D721Med (cell line): ENCODE measurements around the gene ST6GALNAC5.

Experiments
- DNase-seq: peaks from one replicate; pipeline ENCODE4 v3.0.0; 2011; ENCODE audit warnings: low spot score; ENCODE audit not compliant: insufficient read length
- FAIRE-seq: peaks from 2 replicates; lab custom pipeline; 2011; peaks lifted over from hg19 to GRCh38; lab: Jason Lieb, UNC
- TF ChIP-seq, protein P1 (sequence below): IDR thresholded peaks from 2 replicates; pipeline ENCODE4 v1.5.1; 2012; ENCODE audit warnings: mild to moderate bottlenecking, control low read depth; ENCODE audit not compliant: insufficient read depth; ENCODE audit errors: missing control alignments

ST6GALNAC5 gene

DNA sequence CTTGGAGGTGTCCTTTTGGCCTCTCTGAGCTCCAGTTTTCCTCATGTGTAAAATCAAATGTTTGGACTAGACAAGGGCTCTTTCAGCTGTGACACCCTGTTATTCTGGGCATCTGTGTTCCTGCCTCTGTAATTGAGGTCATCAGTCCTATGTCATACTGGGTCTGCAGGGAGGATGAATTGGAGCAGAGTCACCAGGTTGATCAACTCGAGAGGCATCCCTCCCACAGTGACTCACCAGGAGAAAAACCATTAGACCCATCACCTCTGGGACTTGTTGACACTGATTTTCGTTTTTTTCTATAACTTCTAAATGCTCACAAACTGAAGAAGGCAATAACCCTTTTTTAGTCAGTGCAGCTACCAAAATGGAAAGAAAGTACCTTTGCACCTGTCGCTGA is 82.2 kb downstream of the ST6GALNAC5 start:
- FAIRE-seq (no peak), DNase-seq (no peak)
- TF ChIP-seq, protein P1, sequence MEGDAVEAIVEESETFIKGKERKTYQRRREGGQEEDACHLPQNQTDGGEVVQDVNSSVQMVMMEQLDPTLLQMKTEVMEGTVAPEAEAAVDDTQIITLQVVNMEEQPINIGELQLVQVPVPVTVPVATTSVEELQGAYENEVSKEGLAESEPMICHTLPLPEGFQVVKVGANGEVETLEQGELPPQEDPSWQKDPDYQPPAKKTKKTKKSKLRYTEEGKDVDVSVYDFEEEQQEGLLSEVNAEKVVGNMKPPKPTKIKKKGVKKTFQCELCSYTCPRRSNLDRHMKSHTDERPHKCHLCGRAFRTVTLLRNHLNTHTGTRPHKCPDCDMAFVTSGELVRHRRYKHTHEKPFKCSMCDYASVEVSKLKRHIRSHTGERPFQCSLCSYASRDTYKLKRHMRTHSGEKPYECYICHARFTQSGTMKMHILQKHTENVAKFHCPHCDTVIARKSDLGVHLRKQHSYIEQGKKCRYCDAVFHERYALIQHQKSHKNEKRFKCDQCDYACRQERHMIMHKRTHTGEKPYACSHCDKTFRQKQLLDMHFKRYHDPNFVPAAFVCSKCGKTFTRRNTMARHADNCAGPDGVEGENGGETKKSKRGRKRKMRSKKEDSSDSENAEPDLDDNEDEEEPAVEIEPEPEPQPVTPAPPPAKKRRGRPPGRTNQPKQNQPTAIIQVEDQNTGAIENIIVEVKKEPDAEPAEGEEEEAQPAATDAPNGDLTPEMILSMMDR = no peak

DNA sequence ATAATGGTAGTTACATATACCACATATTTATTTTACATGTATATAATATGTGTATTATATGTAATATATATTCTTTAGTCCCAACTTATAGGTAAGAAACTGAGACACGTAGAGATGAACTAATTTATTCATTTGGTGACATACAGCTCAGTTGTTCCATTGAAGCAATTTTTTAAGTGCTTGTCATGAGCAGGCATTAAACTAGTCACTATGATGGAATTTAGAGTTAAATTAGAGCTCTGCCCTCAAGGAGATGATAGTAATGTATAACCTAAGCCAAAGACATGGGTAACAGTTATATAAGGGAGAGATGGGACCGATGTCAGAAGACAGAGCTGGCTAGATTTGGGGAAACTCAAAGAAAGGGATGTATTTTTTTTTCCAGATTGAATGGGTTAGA is 83.0 kb downstream of the ST6GALNAC5 start:
- FAIRE-seq = no peak
- no peak for DNase-seq
- TF ChIP-seq, protein P1 = no peak

DNA sequence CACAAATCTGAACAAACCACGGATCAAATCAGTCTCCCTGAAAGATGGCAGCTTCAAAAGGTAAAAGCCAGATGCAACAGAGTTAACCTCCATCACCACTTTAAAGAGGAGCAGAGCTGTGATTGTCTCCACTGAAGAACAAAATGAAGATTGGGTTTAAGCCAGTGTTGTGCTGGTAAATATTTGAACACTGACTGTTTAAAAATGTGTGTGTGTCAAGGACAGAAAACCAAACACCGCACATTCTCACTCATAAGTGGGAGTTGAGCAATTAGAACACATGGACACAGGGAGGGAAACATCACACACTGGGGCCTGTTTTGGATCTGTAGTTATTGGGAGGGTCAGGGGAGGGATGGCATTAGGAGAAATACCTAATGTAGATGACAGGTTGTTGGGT is 83.9 kb downstream of the ST6GALNAC5 start:
- TF ChIP-seq, protein P1 = no peak
- no peak for FAIRE-seq
- no peak for DNase-seq

DNA sequence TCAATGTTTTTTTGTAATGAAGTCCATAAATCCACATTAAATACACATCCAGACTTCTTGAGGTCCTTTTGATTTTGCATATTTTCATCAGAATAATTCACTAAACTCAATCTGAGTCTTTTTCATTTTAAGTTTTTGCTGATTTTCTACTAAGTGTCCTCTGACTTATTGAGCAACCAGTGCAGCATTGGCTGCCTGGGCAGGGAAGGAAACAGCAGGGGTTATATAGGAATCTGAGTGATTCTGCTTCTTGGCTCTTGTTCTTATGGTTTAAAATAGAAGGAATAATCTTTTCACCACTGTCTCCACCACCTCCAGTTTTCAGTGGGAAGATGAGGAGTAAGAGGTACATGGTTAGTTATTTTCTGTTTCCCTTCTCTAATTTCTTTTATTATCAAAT is 88.4 kb downstream of the ST6GALNAC5 start:
- FAIRE-seq (no peak), DNase-seq (no peak)
- TF ChIP-seq, protein P1 = no peak

DNA sequence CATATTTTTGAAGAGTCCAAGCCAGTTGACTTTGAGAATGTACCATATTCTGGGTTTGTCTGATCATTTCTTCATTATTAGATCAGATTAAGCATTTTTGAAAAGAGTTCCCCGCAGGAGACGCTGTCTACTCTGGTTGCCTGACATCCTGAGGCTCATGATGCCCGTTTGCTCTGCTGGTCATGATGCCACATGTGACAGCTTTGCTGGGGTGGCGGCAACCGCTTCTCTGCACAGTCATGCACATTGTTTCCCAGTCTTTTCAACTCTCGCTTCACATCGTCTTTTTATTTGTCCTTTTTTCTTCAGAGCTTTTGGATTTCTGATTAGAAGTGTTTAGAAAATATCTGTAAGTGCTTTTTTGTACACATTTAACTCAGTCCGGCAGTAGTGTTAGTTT is 90.7 kb downstream of the ST6GALNAC5 start:
- TF ChIP-seq, protein P1 = no peak
- DNase-seq = no peak
- no peak for FAIRE-seq

DNA sequence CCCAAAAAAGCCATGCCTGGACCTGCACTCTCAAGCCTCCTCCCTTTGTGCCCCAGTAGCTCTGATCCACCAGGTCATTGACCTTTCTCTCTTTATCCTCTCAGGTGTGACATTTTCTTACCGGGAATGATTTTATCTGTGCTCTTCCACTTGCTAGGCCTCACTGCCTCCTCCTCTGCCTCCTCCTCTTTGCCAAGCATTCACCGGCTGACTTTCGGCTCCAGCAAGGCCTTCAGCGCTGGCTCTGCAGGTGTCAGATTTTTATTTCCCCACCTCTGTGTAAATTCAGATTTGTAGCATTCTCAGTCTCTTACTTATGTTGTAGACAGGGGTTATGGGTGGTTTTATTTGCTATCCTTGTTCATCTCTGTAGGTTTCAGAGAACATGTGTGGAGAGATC is 91.5 kb downstream of the ST6GALNAC5 start:
- DNase-seq = no peak
- FAIRE-seq = no peak
- TF ChIP-seq, protein P1 = no peak

DNA sequence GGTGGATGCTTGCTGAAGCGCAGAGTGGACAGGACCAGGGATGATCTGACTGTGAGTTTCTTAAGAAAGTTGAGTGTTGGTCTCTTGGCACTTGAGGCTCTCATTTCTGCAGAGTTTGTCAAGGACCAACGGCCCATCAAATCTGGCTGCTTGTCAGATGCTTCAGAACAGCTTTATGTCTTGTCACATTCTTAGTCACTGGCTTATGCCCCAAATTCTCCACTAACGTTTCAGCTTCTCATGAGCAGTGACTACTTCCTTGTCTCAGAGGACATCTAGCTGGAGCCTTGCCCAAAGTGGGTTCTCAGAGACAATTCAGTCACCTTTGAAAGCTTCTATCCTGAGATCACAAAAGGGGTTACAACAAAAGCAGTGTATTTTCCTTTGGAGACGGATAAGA is 92.3 kb downstream of the ST6GALNAC5 start:
- DNase-seq (no peak), FAIRE-seq (no peak)
- TF ChIP-seq, protein P1 = no peak
